HCT116 (cell line): ENCODE results near the gene MMS22L. TPM values are rescaled to one million over a fixed set of nuclear protein-coding genes. Genes with fewer than 3 reads are reported as not detected.

Source experiments
- ATAC-seq: fragments of 200-7000 bp; cut with Tn5 transposase; 2 replicates; pipeline ENCODE4 v1.9.1; 2020; ENCODE audit warnings: mild to moderate bottlenecking, moderate library complexity
- BruUV-seq: library from RNA; stranded (reverse); fragments of 400-500 nt; replicated peaks from 2 replicates; lab custom pipeline; 2021; lab: Mats Ljungman, UMichigan
- CTCF ChIA-PET: fragments of 300-600 bp; sonication (Branson Sonifier 250); formaldehyde crosslinking; loops from one replicate; lab custom pipeline; 2021; ENCODE audit warnings: antibody characterized with exemption; lab: Charles Lee
- POLR2A ChIA-PET: fragments of 300-600, 350-600 bp; sonication (Branson Sonifier 250); formaldehyde crosslinking; loops from one replicate; lab custom pipeline; 2021; ENCODE audit warnings: antibody characterized with exemption; lab: Charles Lee
- RAD21 ChIA-PET, 2 experiments: fragments of 300-600 bp; sonication (Branson Sonifier 250); formaldehyde crosslinking; loops; one replicate each; lab custom pipeline; 2023; ENCODE audit warnings: low total read pairs in 2 of 2; ENCODE audit not compliant: uncharacterized antibody in 2 of 2, unreplicated experiment in 2 of 2, low non-redundant PET in 1 of 2; lab: Charles Lee
- DNase-seq: peaks from one replicate; pipeline ENCODE4 v3.0.0-alpha.2; 2010; ENCODE audit warnings: low read depth, low spot score
- H2AFZ ChIP-seq: fragments of 200-600 bp; shearing (Covaris generic), sonication (generic); 2 replicates; pipeline ENCODE4 v1.6.1; 2017; ENCODE audit warnings: low read depth, mixed run types, mixed read lengths, antibody characterized with exemption, low read length; ENCODE audit not compliant: poor library complexity, severe bottlenecking
- H3K27ac ChIP-seq: 2 replicates; pipeline ENCODE4 v1.5.1; 2012; ENCODE audit warnings: low read depth, low read length
- H3K27me3 ChIP-seq: fragments of 200-600 bp; sonication (generic); 2 replicates; pipeline ENCODE4 v1.6.1; 2016; ENCODE audit warnings: mixed run types, low read length, mixed read lengths; ENCODE audit not compliant: insufficient read depth
- H3K36me3 ChIP-seq, 2 experiments: fragments of 200-500 bp in 1 of 2; fragments of 200-600 bp in 1 of 2; sonication (Bioruptor generic) in 1 of 2; sonication (generic) in 1 of 2; 2 replicates each; pipeline versions ENCODE4 v1.5.1 to v1.6.1; 2014 to 2016; ENCODE audit warnings: low read length in 2 of 2, inconsistent platforms in 1 of 2, mixed read lengths in 1 of 2, mixed run types in 1 of 2; ENCODE audit not compliant: insufficient read depth in 2 of 2, control insufficient read depth in 1 of 2
- H3K4me1 ChIP-seq, 2 experiments: fragments of 200-600 bp in 1 of 2; sonication (generic) in 1 of 2; 2 replicates each; pipeline versions ENCODE4 v1.5.1 to v1.6.1; 2012 to 2017; ENCODE audit warnings: low read length in 2 of 2, inconsistent platforms in 1 of 2, mild to moderate bottlenecking in 1 of 2, mixed read lengths in 1 of 2, mixed run types in 1 of 2, moderate library complexity in 1 of 2; ENCODE audit not compliant: insufficient read depth in 2 of 2, control insufficient read depth in 1 of 2
- H3K4me2 ChIP-seq: fragments of 200-600 bp; sonication (generic); 2 replicates; pipeline ENCODE4 v1.6.1; 2017; ENCODE audit warnings: mixed run types, low read length, mixed read lengths
- H3K4me3 ChIP-seq, 2 experiments: fragments of 200-600 bp in 1 of 2; sonication (generic) in 1 of 2; replicated peaks in 1 of 2; 2 replicates each; pipeline ENCODE4 v1.5.1; 2011 to 2016; ENCODE audit warnings: low read length in 2 of 2, control low read depth in 1 of 2, low read depth in 1 of 2, mild to moderate bottlenecking in 1 of 2, mixed read lengths in 1 of 2, mixed run types in 1 of 2
- H3K79me2 ChIP-seq: fragments of 200-600 bp; sonication (generic); 2 replicates; pipeline ENCODE4 v1.6.1; 2017; ENCODE audit warnings: mild to moderate bottlenecking, mixed run types, low read length, moderate library complexity, mixed read lengths; ENCODE audit not compliant: insufficient read depth
- H3K9ac ChIP-seq: fragments of 200-600 bp; sonication (generic); 2 replicates; pipeline ENCODE4 v1.6.1; 2016; ENCODE audit warnings: low read length, mixed read lengths
- H3K9me2 ChIP-seq: fragments of 200-600 bp; sonication (generic), shearing (Covaris generic); 2 replicates; pipeline ENCODE4 v1.6.1; 2017; ENCODE audit warnings: mixed run types, mild to moderate bottlenecking, moderate library complexity; ENCODE audit not compliant: insufficient read depth
- H3K9me3 ChIP-seq, 2 experiments: fragments of 200-500 bp in 1 of 2; fragments of 200-600 bp in 1 of 2; sonication (Bioruptor generic) in 1 of 2; sonication (generic) in 1 of 2; 2 replicates each; pipeline ENCODE4 v1.6.1; 2014 to 2017; ENCODE audit warnings: low read length in 2 of 2, mixed read lengths in 2 of 2, inconsistent platforms in 1 of 2, low read depth in 1 of 2, mild to moderate bottlenecking in 1 of 2, mixed run types in 1 of 2, moderate library complexity in 1 of 2; ENCODE audit not compliant: control insufficient read depth in 1 of 2, insufficient read depth in 1 of 2
- H4K20me1 ChIP-seq: fragments of 200-600 bp; sonication (generic), shearing (Covaris generic); 2 replicates; pipeline ENCODE4 v1.6.1; 2017; ENCODE audit warnings: mixed run types, mild to moderate bottlenecking, moderate library complexity; ENCODE audit not compliant: insufficient read depth
- CBX3 ChIP-seq: IDR thresholded peaks from 2 replicates; pipeline ENCODE4 v1.6.1; 2012; ENCODE audit warnings: low read depth
- EGR1 ChIP-seq: IDR thresholded peaks from 2 replicates; pipeline ENCODE4 v1.6.1; 2012; ENCODE audit warnings: low read depth
- ELF1 ChIP-seq: IDR thresholded peaks from 2 replicates; pipeline ENCODE4 v1.6.1; 2012; ENCODE audit warnings: low read depth, borderline replicate concordance
- EZH2phosphoT487 ChIP-seq: fragments of 200-600 bp; IDR thresholded peaks from 2 replicates; pipeline ENCODE4 v1.6.1; 2018; ENCODE audit warnings: antibody characterized with exemption, borderline replicate concordance
- MAX ChIP-seq: IDR thresholded peaks from 2 replicates; pipeline ENCODE4 v1.6.1; 2012
- POLR2A ChIP-seq: IDR thresholded peaks from 2 replicates; pipeline ENCODE4 v1.7.0; 2011; ENCODE audit warnings: borderline replicate concordance; ENCODE audit not compliant: insufficient read depth, insufficient read length; ENCODE audit errors: extremely low read depth
- POLR2AphosphoS5 ChIP-seq: IDR thresholded peaks from 2 replicates; pipeline ENCODE4 v1.6.1; 2011; ENCODE audit warnings: mild to moderate bottlenecking, low read depth, low read length, moderate library complexity
- SIN3A ChIP-seq: IDR thresholded peaks from 2 replicates; pipeline ENCODE4 v1.6.1; 2012; ENCODE audit warnings: low read depth
- SP1 ChIP-seq: IDR thresholded peaks from 2 replicates; pipeline ENCODE4 v1.6.1; 2012; ENCODE audit warnings: low read depth
- SRF ChIP-seq: IDR thresholded peaks from 2 replicates; pipeline ENCODE4 v1.6.1; 2012; ENCODE audit warnings: low read depth
- ZBTB33 ChIP-seq: IDR thresholded peaks from 2 replicates; pipeline ENCODE4 v1.6.1; 2011; ENCODE audit warnings: mild to moderate bottlenecking, low read length, moderate library complexity; ENCODE audit not compliant: insufficient replicate concordance; ENCODE audit errors: extremely low read depth
- ZFX ChIP-seq: fragments of 450-650 bp; IDR thresholded peaks from 2 replicates; pipeline ENCODE4 v1.6.1; 2017
- intact Hi-C: fragments of 100-400 bp; cut with micrococcal nuclease; formaldehyde crosslinking; loops from 2 replicates; pipeline ENCODE4 v1.10.0; 2022
- total RNA-seq: library from RNA; stranded (reverse); gene quantifications from one replicate; pipeline ENCODE4 v1.2.1, GENCODE V29; 2021; ENCODE audit not compliant: unreplicated experiment

Gene MMS22L
- total RNA-seq, 1 experiment from 2014 or later, result 44.1 TPM

DNA sequence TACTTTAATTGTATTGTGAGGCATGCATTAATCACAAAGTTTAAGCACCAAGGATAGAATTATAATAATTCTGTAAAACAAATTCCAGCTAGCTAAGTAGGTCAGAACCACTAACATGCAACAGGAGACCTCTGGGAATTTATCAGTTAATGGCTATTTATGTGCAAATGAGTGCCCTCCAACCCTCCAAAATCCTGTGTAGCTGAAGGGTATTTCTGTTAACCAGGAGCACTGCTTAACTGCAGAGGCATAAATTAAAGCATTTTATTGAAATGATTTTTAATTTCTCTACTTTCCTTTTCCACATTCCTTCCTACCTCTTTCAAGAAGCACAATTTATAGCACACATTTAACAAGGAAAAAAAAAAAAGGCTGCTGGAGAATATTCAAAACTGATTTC lies 77.0 kb downstream of the MMS22L start:
- POLR2A ChIA-PET, result no interaction called here
- Histone ChIP-seq H3K4me1 (no peaks in the 10 kb centered on the region), H4K20me1 (0 out of 2 replicates have a peak, but pooled peaks cover 7% of the 10 kb centered on the region), H3K9me2 (no peaks in the 10 kb centered on the region), H2AFZ (no peak overlapping the region), H3K79me2 (peaks cover 7% of the 10 kb centered on the region; the same call in 1 of the 2 replicates), H3K4me3 (no peak overlapping the region), H3K4me2 (no peak overlapping the region), H3K9ac (no peak overlapping the region), H3K36me3 (no peaks in the 10 kb centered on the region), H3K27ac (no peak overlapping the region), H3K9me3 (no peaks in the 10 kb centered on the region), H3K27me3 (no peaks in the 10 kb centered on the region)
- intact Hi-C loops, result no loop called here
- RAD21 ChIA-PET, result interaction anchor here in 1 of 2 experiments (0.7 kb wide), 1 partner anchor 16 kb away, joined by 7 read pairs; no protein-coding TSS in a partner anchor
- ATAC-seq (no peak), DNase-seq (no peak)
- TF ChIP-seq CBX3 (no peak), EGR1 (no peak), SP1 (no peak), SIN3A (no peak), ZBTB33 (no peak), EZH2phosphoT487 (no peak), POLR2A (no peak), SRF (no peak), ZFX (no peak), MAX (no peak), POLR2AphosphoS5 (no peak), ELF1 (no peak)
- no TSS peak for BruUV-seq
- CTCF ChIA-PET, result interaction anchor here (2.8 kb wide), 1 partner anchor 9 kb away, joined by 10 read pairs; no protein-coding TSS in a partner anchor
